Karpas-422 (cell line): ENCODE measurements around the gene AGBL5. TPM values are rescaled to one million over a fixed set of nuclear protein-coding genes. Genes with fewer than 3 reads are reported as not detected.
A peak's percentile ranks its signal among the peaks of the same experiment; 100 is the strongest.

Experiments used
- DNase-seq: peaks from one replicate; pipeline ENCODE4 v3.0.0-alpha.2; 2015
- H2AFZ ChIP-seq: fragments of 200-600 bp; sonication (generic); 2 replicates; pipeline ENCODE4 v1.6.1; 2014; ENCODE audit warnings: antibody characterized with exemption, low read length, mixed read lengths
- H3K27ac ChIP-seq: fragments of 200-600 bp; sonication (generic); 2 replicates; pipeline ENCODE4 v1.5.1; 2014; ENCODE audit warnings: mild to moderate bottlenecking, low read length, moderate library complexity
- H3K27me3 ChIP-seq: fragments of 200-600 bp; sonication (generic); 2 replicates; pipeline ENCODE4 v1.6.1; 2014; ENCODE audit warnings: low read length, mixed read lengths
- H3K36me3 ChIP-seq: fragments of 200-600 bp; sonication (generic); 2 replicates; pipeline ENCODE4 v1.6.1; 2014; ENCODE audit warnings: low read length, mixed read lengths; ENCODE audit not compliant: insufficient read depth
- H3K4me1 ChIP-seq: fragments of 200-600 bp; sonication (generic); 2 replicates; pipeline ENCODE4 v1.6.1; 2014; ENCODE audit warnings: mild to moderate bottlenecking, low read length, mixed read lengths
- H3K4me2 ChIP-seq: fragments of 200-600 bp; sonication (generic); 2 replicates; pipeline ENCODE4 v1.6.1; 2014; ENCODE audit warnings: low read length, low read depth, mild to moderate bottlenecking; ENCODE audit not compliant: poor library complexity, severe bottlenecking
- H3K4me3 ChIP-seq: fragments of 200-600 bp; sonication (generic); 2 replicates; pipeline ENCODE4 v1.5.1; 2014; ENCODE audit warnings: mild to moderate bottlenecking, antibody characterized with exemption, low read length, mixed read lengths
- H3K79me2 ChIP-seq: fragments of 200-600 bp; sonication (generic); 2 replicates; pipeline ENCODE4 v1.6.1; 2014; ENCODE audit warnings: mild to moderate bottlenecking, low read length, mixed read lengths
- H3K9ac ChIP-seq: fragments of 200-600 bp; sonication (generic); 2 replicates; pipeline ENCODE4 v1.6.0; 2014; ENCODE audit warnings: low read length
- H3K9me2 ChIP-seq: fragments of 200-600 bp; sonication (generic), shearing (Covaris generic); replicated peaks from 2 replicates; pipeline ENCODE4 v1.6.0; 2014; ENCODE audit warnings: mild to moderate bottlenecking, low read length, moderate library complexity; ENCODE audit not compliant: insufficient read depth
- H3K9me3 ChIP-seq: fragments of 300-700, 200-600 bp; sonication (generic); 2 replicates; pipeline ENCODE4 v1.6.1; 2014; ENCODE audit warnings: low read length, mixed read lengths
- H4K20me1 ChIP-seq: fragments of 200-600 bp; sonication (generic); 2 replicates; pipeline ENCODE4 v1.6.1; 2014; ENCODE audit warnings: mild to moderate bottlenecking, antibody characterized with exemption, low read length, low read depth; ENCODE audit not compliant: insufficient read depth
- total RNA-seq: library from RNA; depleted of rRNA; stranded (reverse); fragments of >200 nt; shearing (Covaris generic); gene quantifications from 2 replicates; pipeline ENCODE4 v1.2.3, GENCODE V29; 2014; ENCODE audit warnings: low replicate concordance

Gene AGBL5
- total RNA-seq, 1 experiment from 2014 or later, result 35.7 TPM

DNA sequence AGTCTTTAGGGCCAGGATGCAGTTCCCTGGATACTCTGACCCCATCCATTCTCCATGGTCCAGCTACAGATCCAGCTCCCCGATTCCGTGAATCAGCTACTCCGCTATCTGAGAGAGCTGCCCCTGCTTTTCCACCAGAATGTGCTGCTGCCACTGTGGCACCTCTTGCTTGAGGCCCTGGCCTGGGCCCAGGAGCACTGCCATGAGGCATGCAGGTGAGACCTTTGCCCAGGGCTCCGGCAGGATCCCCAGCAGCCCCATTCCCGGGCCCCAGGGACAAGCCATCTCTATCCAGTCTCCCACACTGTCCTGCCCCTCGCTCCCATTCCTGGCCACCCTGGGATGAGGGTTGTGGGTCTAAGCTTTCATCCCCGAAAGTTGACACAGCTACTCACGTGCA is 11.2 kb upstream of the AGBL5 start:
- Histone ChIP-seq H3K4me2 (peak overlapping the region; percentile 55), H3K27ac (peak overlapping the region; percentile 86), H3K9ac (peak overlapping the region; percentile 41; the same call in 1 of the 2 replicates), H3K79me2 (peaks cover 1% of the 10 kb centered on the region), H3K4me3 (no peak overlapping the region), H3K4me1 (peaks cover 39% of the 10 kb centered on the region), H3K9me3 (no peaks in the 10 kb centered on the region), H4K20me1 (no peaks in the 10 kb centered on the region), H2AFZ (no peak overlapping the region), H3K9me2 (no peaks in the 10 kb centered on the region), H3K27me3 (no peaks in the 10 kb centered on the region), H3K36me3 (peaks cover 35% of the 10 kb centered on the region; the same call in 1 of the 2 replicates)
- DNase-seq, result no peak

DNA sequence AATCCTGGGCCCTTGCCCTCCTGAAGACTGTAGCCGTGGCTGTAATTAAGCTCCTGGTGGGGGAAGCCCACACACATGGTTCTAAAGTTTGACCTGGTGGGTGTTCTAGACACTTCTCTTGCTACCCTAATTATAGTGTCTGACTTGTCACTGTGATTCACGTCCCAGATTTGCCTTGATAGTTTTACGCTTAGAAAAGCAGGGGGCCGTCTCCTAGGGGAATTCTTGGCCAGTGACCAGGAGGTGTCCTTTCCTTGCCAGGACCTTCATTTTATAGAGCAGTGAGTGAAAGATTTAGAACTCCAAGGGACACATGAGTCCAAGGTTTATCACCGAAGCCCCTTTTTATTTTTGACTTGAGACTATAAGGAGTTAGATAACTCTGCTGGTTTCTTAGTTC is 9.7 kb upstream of the AGBL5 start:
- H3K9me2 ChIP-seq, result no peaks in the 10 kb centered on the region
- no peaks in the 10 kb centered on the region for H4K20me1 ChIP-seq
- H3K4me2 ChIP-seq, result peak overlapping the region; percentile 55
- peak overlapping the region; percentile 41 for H3K9ac ChIP-seq
- H2AFZ ChIP-seq, result no peak overlapping the region
- H3K79me2 ChIP-seq, result no peaks in the 10 kb centered on the region
- H3K9me3 ChIP-seq, result no peaks in the 10 kb centered on the region
- peak overlapping the region; percentile 1; the same call in 1 of the 2 replicates for H3K4me3 ChIP-seq
- H3K4me1 ChIP-seq, result peaks cover 45% of the 10 kb centered on the region
- no peaks in the 10 kb centered on the region for H3K27me3 ChIP-seq
- peak overlapping the region; percentile 86 for H3K27ac ChIP-seq
- peak; percentile 59 for DNase-seq
- H3K36me3 ChIP-seq, result peaks cover 22% of the 10 kb centered on the region; the same call in 1 of the 2 replicates

GRCh38 chr2:27042159-27042661 is 9.3 kb upstream of the AGBL5 start:
- H3K9ac ChIP-seq, result no peak overlapping the region; the same call in 1 of the 2 replicates
- peaks cover 45% of the 10 kb centered on the region for H3K4me1 ChIP-seq
- peak overlapping the region; percentile 55 for H3K4me2 ChIP-seq
- no peaks in the 10 kb centered on the region for H3K27me3 ChIP-seq
- no peak overlapping the region for H2AFZ ChIP-seq
- DNase-seq, result peak; percentile 80
- no peaks in the 10 kb centered on the region for H3K9me3 ChIP-seq
- H3K79me2 ChIP-seq, result no peaks in the 10 kb centered on the region
- H3K36me3 ChIP-seq, result peaks cover 18% of the 10 kb centered on the region; the same call in 1 of the 2 replicates
- no peaks in the 10 kb centered on the region for H3K9me2 ChIP-seq
- H4K20me1 ChIP-seq, result no peaks in the 10 kb centered on the region
- 0 out of 2 replicates have a peak overlapping the region, but pooled peaks have one; percentile 1 for H3K4me3 ChIP-seq
- H3K27ac ChIP-seq, result peak overlapping the region; percentile 86

- H3K9ac ChIP-seq, result no peak overlapping the region
- H4K20me1 ChIP-seq, result no peaks in the 10 kb centered on the region
- H3K36me3 ChIP-seq, result peaks cover 13% of the 10 kb centered on the region; the same call in 1 of the 2 replicates
- no peaks in the 10 kb centered on the region for H3K27me3 ChIP-seq
- H3K4me2 ChIP-seq, result no peak overlapping the region
- no peak overlapping the region for H2AFZ ChIP-seq
- H3K27ac ChIP-seq, result no peak overlapping the region
- no peak for DNase-seq
- no peaks in the 10 kb centered on the region for H3K9me3 ChIP-seq
- no peaks in the 10 kb centered on the region for H3K9me2 ChIP-seq
- H3K4me3 ChIP-seq, result no peak overlapping the region
- no peaks in the 10 kb centered on the region for H3K79me2 ChIP-seq
- H3K4me1 ChIP-seq, result peaks cover 45% of the 10 kb centered on the region
These were observed 8.4 kb upstream of the AGBL5 start for GRCh38 chr2:27042985-27043634.

DNA sequence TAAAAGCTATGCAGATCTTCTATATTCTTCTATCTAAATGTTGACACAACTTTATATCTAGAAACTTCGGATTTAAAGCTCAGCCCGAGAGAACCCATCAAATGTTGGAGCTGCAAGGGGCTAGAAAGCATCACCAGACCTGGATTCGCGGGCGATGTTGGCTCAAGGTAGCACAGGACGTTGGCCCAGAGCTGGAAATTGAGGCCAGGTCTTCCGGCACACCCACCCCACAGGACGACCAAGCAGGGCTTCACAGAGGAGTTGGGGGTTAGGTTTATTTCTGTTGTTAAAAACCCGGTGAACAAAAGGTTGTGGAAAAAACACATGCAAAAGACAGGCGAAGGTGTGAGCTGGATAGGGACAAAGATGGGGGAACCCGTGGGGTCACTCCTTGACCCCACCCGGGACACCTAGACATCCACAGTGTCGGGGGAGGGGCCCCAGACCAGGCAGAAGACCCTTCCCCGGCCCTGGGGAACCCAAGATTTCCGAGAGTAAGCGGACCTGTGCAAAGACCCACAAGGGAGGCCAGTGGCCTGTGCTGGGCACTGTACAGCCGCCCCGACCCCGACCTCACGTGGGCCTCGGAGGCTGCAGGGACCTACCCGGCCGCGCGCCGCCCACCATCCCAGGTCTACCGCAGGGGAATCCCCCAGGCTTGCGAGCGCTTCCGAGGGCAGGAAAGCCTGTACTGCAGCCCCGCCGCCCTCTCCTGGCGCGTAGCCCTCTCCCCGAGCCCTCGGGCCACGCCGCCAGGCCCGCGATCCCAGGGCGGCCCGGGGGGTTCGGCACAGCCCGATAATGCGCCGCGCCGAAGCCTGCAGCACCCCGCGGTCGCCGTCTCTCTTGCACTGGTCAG is 1.8 kb upstream of the AGBL5 start:
- H3K9me3 ChIP-seq, result no peaks in the 10 kb centered on the region
- H3K27ac ChIP-seq, result peak overlapping the region; percentile 54
- peaks cover 4% of the 10 kb centered on the region; the same call in 1 of the 2 replicates for H3K79me2 ChIP-seq
- H2AFZ ChIP-seq, result peak overlapping the region; percentile 72
- peak overlapping the region; percentile 80 for H3K9ac ChIP-seq
- peak overlapping the region; percentile 89 for H3K4me3 ChIP-seq
- peak overlapping the region; percentile 89 for H3K4me2 ChIP-seq
- no peaks in the 10 kb centered on the region for H3K9me2 ChIP-seq
- no peaks in the 10 kb centered on the region for H3K27me3 ChIP-seq
- peaks cover 27% of the 10 kb centered on the region for H3K4me1 ChIP-seq
- H3K36me3 ChIP-seq, result no peaks in the 10 kb centered on the region
- no peaks in the 10 kb centered on the region for H4K20me1 ChIP-seq
- no peak for DNase-seq

DNA sequence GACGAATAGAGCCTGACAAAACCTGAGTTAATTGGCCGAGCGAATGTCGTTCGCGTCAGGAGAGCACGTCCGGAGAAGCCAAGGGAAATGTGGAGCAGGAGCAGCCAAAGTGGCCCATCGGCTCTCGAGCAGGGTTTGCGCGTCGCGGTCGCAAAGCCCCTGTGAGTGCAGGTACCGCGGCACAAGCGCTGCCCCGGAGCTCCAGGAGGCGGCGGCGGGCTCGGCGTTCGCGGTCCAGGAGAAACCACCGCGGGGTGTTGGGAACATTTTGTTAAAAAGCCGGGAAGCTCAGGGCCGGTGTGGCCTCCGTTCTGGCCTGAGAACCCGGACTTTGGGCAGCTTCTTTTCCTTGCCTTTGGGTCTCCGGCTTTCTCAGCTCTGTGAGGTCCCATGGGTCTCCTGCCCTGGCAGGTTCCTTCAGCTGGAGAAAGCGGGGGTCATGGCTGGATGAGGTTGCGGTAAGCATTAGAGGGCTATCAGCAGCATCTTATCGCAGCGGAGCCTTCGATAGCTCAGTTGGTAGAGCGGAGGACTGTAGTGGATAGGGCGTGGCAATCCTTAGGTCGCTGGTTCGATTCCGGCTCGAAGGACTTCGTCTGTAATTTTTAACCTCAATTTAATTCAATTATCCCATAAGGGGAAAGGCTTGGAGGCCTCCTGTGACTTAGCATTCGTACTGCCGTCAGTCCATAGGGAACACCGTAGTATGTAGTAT is 1.0 kb upstream of the AGBL5 start:
- H3K27ac ChIP-seq, result peak overlapping the region; percentile 79
- DNase-seq, result peak; percentile 97
- no peaks in the 10 kb centered on the region for H3K9me2 ChIP-seq
- H2AFZ ChIP-seq, result peak overlapping the region; percentile 72
- H3K79me2 ChIP-seq, result peaks cover 4% of the 10 kb centered on the region; the same call in 1 of the 2 replicates
- H3K9ac ChIP-seq, result peak overlapping the region; percentile 80
- peak overlapping the region; percentile 89 for H3K4me3 ChIP-seq
- H4K20me1 ChIP-seq, result no peaks in the 10 kb centered on the region
- peaks cover 23% of the 10 kb centered on the region for H3K4me1 ChIP-seq
- H3K9me3 ChIP-seq, result no peaks in the 10 kb centered on the region
- no peaks in the 10 kb centered on the region for H3K27me3 ChIP-seq
- H3K4me2 ChIP-seq, result peak overlapping the region; percentile 89
- no peaks in the 10 kb centered on the region for H3K36me3 ChIP-seq

DNA sequence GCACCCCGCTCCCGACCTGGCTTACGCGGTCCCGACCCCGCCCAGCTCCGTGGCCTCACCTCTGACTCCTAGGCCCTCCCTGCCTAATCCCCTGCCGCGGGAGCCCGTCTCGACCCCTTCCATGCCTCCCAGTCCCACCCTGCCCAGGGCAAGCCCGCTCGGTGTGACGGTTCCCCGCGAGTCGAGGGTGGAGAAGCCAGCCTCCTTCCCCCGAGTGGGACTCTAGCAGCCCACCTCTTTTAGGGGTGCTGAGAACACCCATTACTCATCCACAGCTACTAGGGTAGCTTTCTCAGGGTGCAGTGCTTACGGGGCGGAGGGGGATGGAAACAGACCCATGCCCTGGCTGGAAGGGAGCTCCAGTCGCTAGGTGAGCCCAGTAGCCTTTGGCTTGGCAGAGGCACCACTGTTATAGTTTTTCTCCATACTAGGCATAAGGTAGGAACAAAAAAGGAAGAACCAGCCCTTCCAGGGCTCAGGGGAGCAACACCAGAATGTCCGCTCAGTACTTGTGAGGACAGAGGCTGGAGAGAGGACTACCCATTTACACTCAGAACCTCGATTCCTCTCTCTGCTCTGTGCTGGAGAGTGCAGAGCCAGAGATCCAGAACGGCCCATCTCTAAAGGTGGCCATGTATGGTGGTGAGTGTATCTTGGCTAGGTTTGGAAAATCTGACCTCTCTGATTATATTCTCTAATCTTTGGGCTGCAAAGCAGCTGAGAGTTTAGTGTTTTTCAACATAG is 606 bp downstream of the AGBL5 start:
- no peaks in the 10 kb centered on the region for H3K27me3 ChIP-seq
- peaks cover 20% of the 10 kb centered on the region for H3K4me1 ChIP-seq
- H3K79me2 ChIP-seq, result peaks cover 4% of the 10 kb centered on the region; the same call in 1 of the 2 replicates
- peak; percentile 67 for DNase-seq
- no peaks in the 10 kb centered on the region for H4K20me1 ChIP-seq
- peak overlapping the region; percentile 80 for H3K9ac ChIP-seq
- peak overlapping the region; percentile 89 for H3K4me2 ChIP-seq
- no peaks in the 10 kb centered on the region for H3K9me2 ChIP-seq
- no peaks in the 10 kb centered on the region; the same call in 1 of the 2 replicates for H3K36me3 ChIP-seq
- no peaks in the 10 kb centered on the region for H3K9me3 ChIP-seq
- peak overlapping the region; percentile 89 for H3K4me3 ChIP-seq
- H3K27ac ChIP-seq, result no peak overlapping the region
- H2AFZ ChIP-seq, result peak overlapping the region; percentile 39; the same call in 1 of the 2 replicates
